ENCODE data around the gene EXOC1. TPM values are rescaled to one million over a fixed set of nuclear protein-coding genes. Genes with fewer than 3 reads are reported as not detected.
A peak's percentile ranks its signal among the peaks of the same experiment; 100 is the strongest.

Gene EXOC1
- total RNA-seq, 1 donor: 46.2 TPM

- H3K4me3 ChIP-seq (ENCODE audit: low read depth, low read length): no peak overlapping the region
- TF ChIP-seq CTCF (IDR thresholded peaks at IDR 0.05; ENCODE audit: insufficient read depth, low read depth, low read length): no peak
These were observed 54.0 kb downstream of the EXOC1 start for GRCh38 chr4:55907469-55907868.

GRCh38 chr4:55910140-55910539, 56.7 kb downstream of the EXOC1 start:
- H3K4me3 ChIP-seq (ENCODE audit: low read depth, low read length): no peak overlapping the region
- no peak for DNase-seq (ENCODE audit: low read depth)
- no peak for TF ChIP-seq CTCF (IDR thresholded peaks at IDR 0.05; ENCODE audit: insufficient read depth, low read depth, low read length)

More at GRCh38 chr4:55907469-55907868, 54.0 kb downstream of the EXOC1 start:
- DNase-seq (ENCODE audit: low read depth): no peak

- TF ChIP-seq CTCF (IDR thresholded peaks at IDR 0.05; ENCODE audit: insufficient read depth, low read depth, low read length): no peak
- DNase-seq (ENCODE audit: low read depth): no peak
- H3K4me3 ChIP-seq (ENCODE audit: low read depth, low read length): no peak overlapping the region
These were observed 58.8 kb downstream of the EXOC1 start for GRCh38 chr4:55912249-55912648.

- no peak for TF ChIP-seq CTCF (IDR thresholded peaks at IDR 0.05; ENCODE audit: insufficient read depth, low read depth, low read length)
- H3K4me3 ChIP-seq (ENCODE audit: low read depth, low read length): no peak overlapping the region
- DNase-seq (ENCODE audit: low read depth): peak; percentile 29
These were observed 67.1 kb downstream of the EXOC1 start for GRCh38 chr4:55920571-55920970.

- no peak for DNase-seq (ENCODE audit: low read depth)
- no peak overlapping the region for H3K4me3 ChIP-seq (ENCODE audit: low read depth, low read length)
- no peak for TF ChIP-seq CTCF (IDR thresholded peaks at IDR 0.05; ENCODE audit: insufficient read depth, low read depth, low read length)
These were observed 67.6 kb downstream of the EXOC1 start for GRCh38 chr4:55921093-55921492.

- no peak for TF ChIP-seq CTCF (IDR thresholded peaks at IDR 0.05; ENCODE audit: insufficient read depth, low read depth, low read length)
- no peak for DNase-seq (ENCODE audit: low read depth)
- H3K4me3 ChIP-seq (ENCODE audit: low read depth, low read length): no peak overlapping the region
These were observed 71.8 kb downstream of the EXOC1 start for GRCh38 chr4:55925241-55925640.

GRCh38 chr4:55926610-55927009, 73.2 kb downstream of the EXOC1 start:
- DNase-seq (ENCODE audit: low read depth): no peak
- no peak overlapping the region for H3K4me3 ChIP-seq (ENCODE audit: low read depth, low read length)
- no peak for TF ChIP-seq CTCF (IDR thresholded peaks at IDR 0.05; ENCODE audit: insufficient read depth, low read depth, low read length)

All from fibroblast of villous mesenchyme (primary cell).